OCI-LY7 (cell line): Measurements from ENCODE around the gene ZNF683. TPM values are rescaled to one million over a fixed set of nuclear protein-coding genes. Genes with fewer than 3 reads are reported as not detected.

Source experiments
- BruUV-seq: library from RNA; stranded (reverse); fragments of 400-500 nt; replicated peaks from 2 replicates; lab custom pipeline; 2021; lab: Mats Ljungman, UMichigan
- CTCF ChIA-PET: fragments of 300-600 bp; sonication (Branson Sonifier 250); formaldehyde crosslinking; loops from one replicate; lab custom pipeline; 2022; ENCODE audit warnings: antibody characterized with exemption; ENCODE audit not compliant: unreplicated experiment; lab: Charles Lee
- POLR2A ChIA-PET: fragments of 300-600 bp; sonication (Branson Sonifier 250); formaldehyde crosslinking; loops from one replicate; lab custom pipeline; 2022; ENCODE audit warnings: antibody characterized with exemption; lab: Charles Lee
- DNase-seq: peaks from one replicate; pipeline ENCODE4 v3.0.0-alpha.2; 2015; ENCODE audit warnings: low spot score
- H2AFZ ChIP-seq: fragments of 200-600 bp; sonication (generic), shearing (Covaris generic); 2 replicates; pipeline ENCODE4 v1.6.1; 2014; ENCODE audit warnings: mild to moderate bottlenecking, antibody characterized with exemption, low read length, moderate library complexity
- H3K27ac ChIP-seq: fragments of 200-600 bp; sonication (generic); 2 replicates; pipeline ENCODE4 v1.5.1; 2014; ENCODE audit warnings: mixed run types, low read depth, mild to moderate bottlenecking, moderate library complexity, low read length, inconsistent platforms; ENCODE audit not compliant: poor library complexity, severe bottlenecking
- H3K36me3 ChIP-seq: fragments of 200-600 bp; sonication (generic); 2 replicates; pipeline ENCODE4 v1.6.1; 2014; ENCODE audit warnings: mild to moderate bottlenecking, antibody characterized with exemption, low read length, moderate library complexity, mixed read lengths; ENCODE audit not compliant: insufficient read depth
- H3K4me1 ChIP-seq: fragments of 200-600 bp; sonication (generic); 2 replicates; pipeline ENCODE4 v1.5.1; 2014; ENCODE audit warnings: mild to moderate bottlenecking, low read length; ENCODE audit not compliant: insufficient read depth, poor library complexity, severe bottlenecking
- H3K4me2 ChIP-seq: fragments of 200-600 bp; sonication (generic); 2 replicates; pipeline ENCODE4 v1.6.1; 2014; ENCODE audit warnings: mild to moderate bottlenecking, low read length
- H3K4me3 ChIP-seq: fragments of 200-600 bp; sonication (generic); 2 replicates; pipeline ENCODE4 v1.5.1; 2014; ENCODE audit warnings: mild to moderate bottlenecking, low read depth, low read length; ENCODE audit not compliant: poor library complexity, severe bottlenecking
- H3K79me2 ChIP-seq: fragments of 200-600 bp; sonication (generic); 2 replicates; pipeline ENCODE4 v1.6.1; 2016; ENCODE audit warnings: low read depth, mild to moderate bottlenecking, low read length, moderate library complexity, mixed read lengths; ENCODE audit not compliant: insufficient read depth
- H3K9me2 ChIP-seq: fragments of 200-600 bp; sonication (generic); 2 replicates; pipeline ENCODE4 v1.6.1; 2016; ENCODE audit warnings: mild to moderate bottlenecking, low read length, mixed read lengths; ENCODE audit not compliant: insufficient read depth
- H3K9me3 ChIP-seq: fragments of 200-600 bp; sonication (generic); 2 replicates; pipeline ENCODE4 v1.6.1; 2014; ENCODE audit warnings: mild to moderate bottlenecking, mixed run types, low read length, mixed read lengths
- H4K20me1 ChIP-seq: fragments of 200-600 bp; sonication (generic); 2 replicates; pipeline ENCODE4 v1.6.1; 2014; ENCODE audit warnings: mild to moderate bottlenecking, antibody characterized with exemption, low read length, moderate library complexity, mixed read lengths; ENCODE audit not compliant: insufficient read depth
- CTCF ChIP-seq: fragments of 200-600 bp; sonication (generic); conservative IDR thresholded peaks from 2 replicates; pipeline ENCODE4 v1.5.1; 2014; ENCODE audit warnings: mild to moderate bottlenecking, antibody characterized with exemption, low read length, moderate library complexity, mixed read lengths
- EZH2phosphoT487 ChIP-seq: fragments of 200-600 bp; sonication (generic); IDR thresholded peaks from 2 replicates; pipeline ENCODE4 v1.6.1; 2018; ENCODE audit warnings: low read depth, borderline replicate concordance, mild to moderate bottlenecking, mixed run types, antibody characterized with exemption, low read length, moderate library complexity, mixed read lengths
- intact Hi-C: fragments of 100-400 bp; cut with micrococcal nuclease; formaldehyde crosslinking; loops from one replicate; pipeline ENCODE4 v1.10.0; 2022; ENCODE audit not compliant: unreplicated experiment
- total RNA-seq, 2 experiments: library from RNA; depleted of rRNA in 1 of 2; stranded (reverse); fragments of >200 nt in 1 of 2; shearing (Covaris generic) in 1 of 2; gene quantifications; 2 replicates each; pipeline ENCODE4 v1.2.3, GENCODE V29; 2014 to 2022

ZNF683 gene
- total RNA-seq, 2 experiments from 2014 or later: not detected

- Histone ChIP-seq H3K4me1 (peaks cover 82% of the 10 kb centered on the region), H3K79me2 (peaks cover 35% of the 10 kb centered on the region), H2AFZ (no peak within 1 kb of the TSS), H3K4me3 (peak within 1 kb of the TSS; percentile 93), H3K36me3 (peaks cover 35% of the 10 kb centered on the region), H3K4me2 (peak within 1 kb of the TSS; percentile 95), H3K9me2 (no peaks in the 10 kb centered on the region), H3K27ac (peak within 1 kb of the TSS; percentile 91), H3K9me3 (no peaks in the 10 kb centered on the region), H4K20me1 (no peaks in the 10 kb centered on the region)
- ChIA-PET CTCF (interaction anchor here (0.6 to 3.2 kb wide), 7 partner anchors 10 to 33 kb away, joined by 3 to 30 read pairs (median 3); partner anchors contain the start of gene UBXN11), POLR2A (interaction anchor here (0.6 to 11.7 kb wide), 7 partner anchors 9 to 29 kb away, joined by 3 to 273 read pairs (median 3); partner anchors contain the start of gene UBXN11)
- no peak for TF ChIP-seq CTCF
- no peak for TF ChIP-seq EZH2phosphoT487
- TSS peak; percentile 77 for BruUV-seq
- peak; percentile 87 for DNase-seq
- intact Hi-C loops: loop anchor here (10.0 kb wide), 1 partner anchor 227 kb away; no protein-coding TSS in a partner anchor
These were observed 54.8 kb downstream of the ZNF683 start, which contains the start of gene CD52 for GRCh38 chr1:26317612-26318337. Gene CD52, plus strand, starts transcription at chr1:26317958. Its CDS starts 60 bp downstream, at chr1:26318018.

GRCh38 chr1:26317146-26317545 is 55.4 kb downstream of the ZNF683 start:
- Histone ChIP-seq H2AFZ (no peak overlapping the region), H3K27ac (peak overlapping the region; percentile 91), H3K4me2 (peak overlapping the region; percentile 95), H3K9me2 (no peaks in the 10 kb centered on the region), H3K4me3 (peak overlapping the region; percentile 93), H3K9me3 (no peaks in the 10 kb centered on the region), H3K79me2 (peaks cover 35% of the 10 kb centered on the region), H4K20me1 (no peaks in the 10 kb centered on the region), H3K4me1 (peaks cover 77% of the 10 kb centered on the region), H3K36me3 (peaks cover 29% of the 10 kb centered on the region)
- CTCF ChIA-PET: interaction anchor here (1.0 to 3.2 kb wide), 3 partner anchors 25 to 30 kb away, joined by 3 to 30 read pairs (median 3); no protein-coding TSS in a partner anchor
- TF ChIP-seq CTCF (no peak), EZH2phosphoT487 (no peak)
- intact Hi-C loops: loop anchor here (10.0 kb wide), 1 partner anchor 228 kb away; no protein-coding TSS in a partner anchor
- BruUV-seq: no TSS peak
- DNase-seq: no peak
- POLR2A ChIA-PET: interaction anchor here (0.6 to 11.7 kb wide), 4 partner anchors 9 to 41 kb away, joined by 3 to 273 read pairs (median 38); partner anchors contain the start of gene UBXN11
